Renal cortex interstitium (tissue), 15 donors: ENCODE results near the gene KCNH2. TPM values are rescaled to one million over a fixed set of nuclear protein-coding genes. Genes with fewer than 3 reads are reported as not detected.
"Not testable (repeated sequence)": the region's sequence is repeated elsewhere in the genome, so short reads cannot be mapped to it uniquely, and the experiment has no call there.

ENCODE experiments used
- DNase-seq, 11 donors: peaks; one replicate each; pipeline ENCODE4 v3.0.0-alpha.2; 2013; ENCODE audit warnings: low read depth in 9 of 11, low spot score in 4 of 11; ENCODE audit errors: extremely low read depth in 1 of 11
- long read RNA-seq, 16 experiments: transcript quantifications; one replicate each; lab custom pipeline, GENCODE V29; 2026
- polyA plus RNA-seq, 3 donors: library from polyadenylated mRNA; unstranded; fragments of 120-200 nt; gene quantifications; one replicate each; pipeline ENCODE4 v1.2.1, GENCODE V29; 2013; ENCODE audit not compliant: insufficient read length in 3 of 3

The KCNH2 gene, protein sequence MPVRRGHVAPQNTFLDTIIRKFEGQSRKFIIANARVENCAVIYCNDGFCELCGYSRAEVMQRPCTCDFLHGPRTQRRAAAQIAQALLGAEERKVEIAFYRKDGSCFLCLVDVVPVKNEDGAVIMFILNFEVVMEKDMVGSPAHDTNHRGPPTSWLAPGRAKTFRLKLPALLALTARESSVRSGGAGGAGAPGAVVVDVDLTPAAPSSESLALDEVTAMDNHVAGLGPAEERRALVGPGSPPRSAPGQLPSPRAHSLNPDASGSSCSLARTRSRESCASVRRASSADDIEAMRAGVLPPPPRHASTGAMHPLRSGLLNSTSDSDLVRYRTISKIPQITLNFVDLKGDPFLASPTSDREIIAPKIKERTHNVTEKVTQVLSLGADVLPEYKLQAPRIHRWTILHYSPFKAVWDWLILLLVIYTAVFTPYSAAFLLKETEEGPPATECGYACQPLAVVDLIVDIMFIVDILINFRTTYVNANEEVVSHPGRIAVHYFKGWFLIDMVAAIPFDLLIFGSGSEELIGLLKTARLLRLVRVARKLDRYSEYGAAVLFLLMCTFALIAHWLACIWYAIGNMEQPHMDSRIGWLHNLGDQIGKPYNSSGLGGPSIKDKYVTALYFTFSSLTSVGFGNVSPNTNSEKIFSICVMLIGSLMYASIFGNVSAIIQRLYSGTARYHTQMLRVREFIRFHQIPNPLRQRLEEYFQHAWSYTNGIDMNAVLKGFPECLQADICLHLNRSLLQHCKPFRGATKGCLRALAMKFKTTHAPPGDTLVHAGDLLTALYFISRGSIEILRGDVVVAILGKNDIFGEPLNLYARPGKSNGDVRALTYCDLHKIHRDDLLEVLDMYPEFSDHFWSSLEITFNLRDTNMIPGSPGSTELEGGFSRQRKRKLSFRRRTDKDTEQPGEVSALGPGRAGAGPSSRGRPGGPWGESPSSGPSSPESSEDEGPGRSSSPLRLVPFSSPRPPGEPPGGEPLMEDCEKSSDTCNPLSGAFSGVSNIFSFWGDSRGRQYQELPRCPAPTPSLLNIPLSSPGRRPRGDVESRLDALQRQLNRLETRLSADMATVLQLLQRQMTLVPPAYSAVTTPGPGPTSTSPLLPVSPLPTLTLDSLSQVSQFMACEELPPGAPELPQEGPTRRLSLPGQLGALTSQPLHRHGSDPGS
- 10 to 100 TPM; 13.6 to 21.8 (median 20.2) TPM for polyA plus RNA-seq
- long read RNA-seq, donor 1, partial matches to known transcripts, result 0 of 1 reads
- long read RNA-seq, donor 1, other reads (novel, unspliced or antisense), result 0 of 1 reads
- long read RNA-seq, donor 2, partial matches to known transcripts, result 0 of 1 reads
- long read RNA-seq, donor 2, other reads (novel, unspliced or antisense), result 0 of 1 reads
- long read RNA-seq, donor 3, full-length matches to known transcripts, result 7 of 12 reads
- long read RNA-seq, donor 3, partial matches to known transcripts, result 5 of 12 reads
- long read RNA-seq, donor 3, other reads (novel, unspliced or antisense), result 0 of 12 reads
- long read RNA-seq, donor 4, partial matches to known transcripts, result 0 of 5 reads
- long read RNA-seq, donor 4, other reads (novel, unspliced or antisense), result 0 of 5 reads
- long read RNA-seq, donor 5, result 0 reads
- long read RNA-seq, donor 6, partial matches to known transcripts, result 0 of 5 reads
- long read RNA-seq, donor 6, other reads (novel, unspliced or antisense), result 0 of 5 reads
- long read RNA-seq, donor 7, partial matches to known transcripts, result 0 of 2 reads
- long read RNA-seq, donor 7, other reads (novel, unspliced or antisense), result 0 of 2 reads
- long read RNA-seq, donor 8, result 0 reads
- long read RNA-seq, donor 9, partial matches to known transcripts, result 0 of 5 reads
- long read RNA-seq, donor 9, other reads (novel, unspliced or antisense), result 0 of 5 reads
- long read RNA-seq, donor 10, full-length matches to known transcripts, result 3 of 3 reads
- long read RNA-seq, donor 10, partial matches to known transcripts, result 0 of 3 reads
- long read RNA-seq, donor 10, other reads (novel, unspliced or antisense), result 0 of 3 reads
- long read RNA-seq, donor 11, partial matches to known transcripts, result 0 of 1 reads
- long read RNA-seq, donor 11, other reads (novel, unspliced or antisense), result 0 of 1 reads
- long read RNA-seq, donor 12, result 0 reads
- long read RNA-seq, donor 13, result 0 reads
- long read RNA-seq, donor 14, full-length matches to known transcripts, result 3 of 3 reads
- long read RNA-seq, donor 14, partial matches to known transcripts, result 0 of 3 reads
- long read RNA-seq, donor 14, other reads (novel, unspliced or antisense), result 0 of 3 reads
- long read RNA-seq, donor 15, partial matches to known transcripts, result 0 of 4 reads
- long read RNA-seq, donor 15, other reads (novel, unspliced or antisense), result 0 of 4 reads
- long read RNA-seq, donor 16, full-length matches to known transcripts, result 14 of 19 reads
- long read RNA-seq, donor 16, partial matches to known transcripts, result 5 of 19 reads
- long read RNA-seq, donor 16, other reads (novel, unspliced or antisense), result 0 of 19 reads

DNA sequence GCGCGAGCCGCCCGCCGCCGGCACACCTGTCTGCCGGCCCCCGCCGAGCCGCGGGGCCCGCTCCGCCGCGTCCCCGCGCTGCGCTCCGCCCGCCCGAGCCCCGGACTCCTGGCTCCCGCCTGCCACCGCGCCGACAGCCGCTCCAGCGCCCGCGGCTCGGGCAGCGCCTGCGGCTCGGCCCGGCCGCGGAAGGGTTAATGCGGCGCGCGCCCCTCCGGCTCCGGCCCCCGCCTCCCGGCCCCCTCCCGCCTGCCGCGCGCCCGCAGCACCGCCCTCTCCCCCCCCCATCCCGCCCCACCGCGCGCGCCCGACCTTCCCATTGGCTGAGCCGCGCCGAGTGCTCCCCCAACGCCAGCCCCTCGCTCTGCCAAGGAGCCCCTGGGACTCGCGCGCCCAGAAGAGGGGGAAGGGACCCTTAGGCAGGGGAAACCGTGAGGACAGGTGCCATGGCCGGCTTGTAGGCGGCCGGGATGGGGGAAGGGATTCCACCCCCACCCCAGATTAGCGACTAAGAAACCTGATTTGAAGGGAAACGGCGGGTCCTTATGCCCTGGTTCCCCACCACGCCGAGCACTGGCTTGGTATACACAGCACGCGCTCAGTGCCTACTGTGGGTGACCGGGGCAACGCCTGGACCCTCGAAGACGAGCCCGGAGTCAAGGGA, at the start of gene KCNH2:
Gene KCNH2 (minus strand): TSS at position 196 of the 664 bp plus-strand sequence. CDS start 408 bp downstream, outside the sequence.
- no peak for DNase-seq

GRCh38 chr7:151027728-151028130, 49.6 kb upstream of the KCNH2 start:
- not testable (repeated sequence) for DNase-seq

GRCh38 chr7:151026771-151027727, 48.9 kb upstream of the KCNH2 start:
- DNase-seq, result not testable (repeated sequence)

DNA sequence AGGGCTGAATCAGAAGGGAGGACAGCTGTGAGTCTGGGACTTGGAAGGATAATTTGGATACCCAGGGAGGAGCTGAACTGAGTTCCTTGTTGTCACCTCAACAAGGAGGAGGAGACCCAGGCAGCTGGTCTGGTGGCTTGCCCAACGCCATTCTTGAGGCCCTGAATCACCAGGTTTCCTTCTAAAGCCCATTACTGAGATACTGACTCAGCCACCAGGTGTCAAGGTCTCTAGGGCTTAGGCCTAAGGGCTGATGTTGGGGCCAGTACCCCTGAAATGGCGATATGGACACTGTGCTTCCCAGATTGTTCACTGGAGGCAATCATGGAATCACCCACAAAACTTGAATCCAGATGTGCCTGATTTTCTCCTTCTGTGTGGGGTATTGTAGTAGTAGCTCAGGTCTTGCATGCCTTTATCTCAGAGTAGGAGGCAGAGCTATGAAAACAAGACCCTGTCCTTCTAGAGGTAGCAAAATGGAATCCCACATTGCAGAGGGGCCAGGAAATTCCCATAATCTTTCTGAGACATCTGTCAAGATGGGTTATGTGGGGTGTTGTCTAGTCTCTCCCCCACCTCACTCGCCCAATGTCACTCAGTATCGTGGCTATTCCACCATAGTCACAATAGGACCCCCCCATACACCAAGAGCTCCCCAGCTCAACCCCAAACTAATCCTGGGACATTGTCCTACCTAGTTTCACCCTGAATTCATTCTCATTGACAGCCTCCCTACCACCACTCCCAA, 48.0 kb upstream of the KCNH2 start:
- DNase-seq, result no peak

DNA sequence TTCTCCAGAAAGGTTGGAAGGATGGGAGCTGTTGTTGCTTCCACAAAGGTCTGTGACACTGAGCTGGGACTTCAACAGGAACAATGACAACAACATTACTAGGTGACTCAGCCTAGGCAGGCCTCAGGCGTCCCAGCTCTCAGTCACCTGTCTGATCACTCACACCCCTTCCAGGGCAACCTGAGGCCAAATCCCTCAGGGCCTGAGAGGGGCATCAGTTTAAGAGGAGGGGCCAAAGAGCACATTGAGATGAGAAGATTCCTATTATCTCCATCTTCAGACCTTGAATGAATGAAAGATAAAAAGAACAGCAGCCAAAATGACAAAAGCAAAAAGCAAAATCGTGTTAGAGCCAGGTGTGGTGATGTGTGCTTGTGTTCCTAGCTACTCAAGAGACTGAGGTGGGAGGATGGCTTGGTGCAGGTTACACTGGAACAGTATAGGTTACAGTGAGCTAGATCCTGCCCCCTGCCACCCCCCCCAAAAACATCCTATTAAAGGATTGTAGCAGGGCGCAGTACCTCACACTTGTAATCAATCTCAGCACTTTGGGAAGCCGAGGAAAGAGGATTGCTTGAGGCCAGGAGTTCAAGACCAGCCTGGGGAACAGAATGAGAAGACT, 46.4 kb upstream of the KCNH2 start, which contains the start of gene ATG9B:
Gene ATG9B (minus strand): TSS at position 60 of the 622 bp plus-strand sequence. CDS start 71 bp downstream, outside the sequence.
- DNase-seq, result no peak

GRCh38 chr7:151023232-151023631, 45.1 kb upstream of the KCNH2 start:
- DNase-seq, result no peak

DNA sequence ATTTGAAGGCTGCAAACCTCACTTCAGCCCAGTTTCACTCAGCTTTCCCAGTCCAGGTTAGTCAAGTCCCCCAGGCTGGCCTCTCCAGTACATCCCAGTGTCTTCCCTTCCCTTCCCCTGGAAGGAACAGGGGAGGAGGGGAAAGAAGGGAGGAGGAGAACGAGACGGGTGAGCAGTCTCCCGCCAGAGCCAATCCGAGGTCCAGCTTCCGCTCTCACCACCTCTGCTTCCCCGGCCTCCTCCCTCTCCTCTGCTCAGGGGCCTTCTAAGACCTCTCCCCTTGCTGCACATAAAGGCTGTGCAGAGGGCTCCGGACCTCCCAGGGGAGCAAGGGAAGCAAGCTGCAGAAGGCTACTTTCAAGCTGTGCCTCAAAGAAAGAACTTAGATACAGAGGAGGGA, 42.1 kb upstream of the KCNH2 start:
- no peak for DNase-seq

DNA sequence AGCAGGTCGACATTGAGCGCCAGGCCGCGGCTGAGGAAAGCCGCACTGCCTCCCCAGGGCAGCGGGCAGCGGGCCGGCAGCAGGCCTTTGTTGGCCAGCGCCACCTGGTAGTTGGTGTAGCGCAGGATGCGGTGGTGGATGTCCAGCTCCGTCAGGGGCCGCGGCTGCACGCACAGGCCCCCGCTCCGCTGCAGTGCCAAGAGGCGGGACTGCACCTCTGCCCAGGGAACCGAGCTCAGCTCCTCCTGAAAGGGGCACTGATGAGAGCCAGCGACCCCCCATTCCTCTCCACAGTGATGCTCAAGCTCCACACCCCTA, 41.0 kb upstream of the KCNH2 start:
- DNase-seq, result no peak

DNA sequence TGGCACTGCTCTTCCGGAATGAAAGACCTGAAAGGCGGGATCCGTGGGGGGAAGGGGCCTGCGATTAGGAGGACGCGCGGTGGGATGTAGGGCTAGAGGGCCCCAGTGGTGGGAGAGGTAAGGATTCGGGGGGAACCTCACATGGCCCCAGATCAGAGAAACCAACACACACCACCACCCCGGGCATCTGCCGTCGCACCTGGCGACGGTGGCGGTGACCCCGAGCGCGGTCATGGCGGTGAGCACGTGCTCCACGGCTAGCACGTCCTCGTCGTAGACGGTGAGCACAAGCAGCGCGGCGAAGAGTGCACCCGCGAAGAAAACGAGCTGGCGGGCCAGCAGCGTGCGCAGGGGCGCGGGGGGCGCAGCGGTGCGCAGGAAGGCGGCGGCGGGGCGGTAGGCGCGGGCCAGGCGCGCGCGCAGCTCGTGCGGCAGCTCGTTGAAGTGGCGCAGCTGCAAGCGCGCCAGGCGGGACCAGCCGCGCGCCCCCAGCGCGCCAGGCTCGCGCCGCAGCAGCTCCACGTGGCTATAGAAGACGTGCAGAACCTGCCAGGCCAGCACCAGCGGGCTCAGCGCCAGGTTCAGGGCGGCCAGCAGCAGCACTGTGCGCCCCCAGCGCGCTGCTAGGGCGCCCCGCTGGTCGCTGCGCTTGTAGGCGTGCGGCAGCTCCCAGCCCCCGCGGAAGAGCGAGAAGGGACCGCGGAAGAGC, 40.5 kb upstream of the KCNH2 start:
- no peak for DNase-seq

DNA sequence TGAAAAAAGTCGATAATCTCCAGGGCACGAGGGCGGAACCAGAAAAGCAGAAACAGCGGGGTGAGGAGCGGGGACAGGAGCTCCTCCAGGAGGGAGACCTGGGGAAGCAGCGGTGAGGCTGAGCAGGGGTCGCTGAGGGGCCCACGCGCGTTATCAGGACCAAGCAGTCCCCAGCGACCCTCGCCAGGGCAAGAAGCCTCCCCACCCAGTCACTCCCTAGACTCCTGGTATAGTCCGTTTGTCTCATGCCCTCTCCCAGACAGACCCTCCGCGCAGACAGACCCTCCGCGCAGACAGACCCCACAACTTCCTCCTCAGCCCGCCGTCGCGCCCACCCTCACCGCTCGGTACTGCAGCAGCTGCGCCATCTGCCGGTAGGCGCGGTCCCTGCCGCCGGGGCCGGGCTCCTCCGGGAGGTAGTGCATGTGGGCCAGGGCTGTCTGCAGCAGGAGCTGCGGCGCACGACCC, 39.9 kb upstream of the KCNH2 start:
- DNase-seq, result no peak

- DNase-seq, result no peak
Measured at GRCh38 chr7:151017370-151017952, 39.3 kb upstream of the KCNH2 start.

DNA sequence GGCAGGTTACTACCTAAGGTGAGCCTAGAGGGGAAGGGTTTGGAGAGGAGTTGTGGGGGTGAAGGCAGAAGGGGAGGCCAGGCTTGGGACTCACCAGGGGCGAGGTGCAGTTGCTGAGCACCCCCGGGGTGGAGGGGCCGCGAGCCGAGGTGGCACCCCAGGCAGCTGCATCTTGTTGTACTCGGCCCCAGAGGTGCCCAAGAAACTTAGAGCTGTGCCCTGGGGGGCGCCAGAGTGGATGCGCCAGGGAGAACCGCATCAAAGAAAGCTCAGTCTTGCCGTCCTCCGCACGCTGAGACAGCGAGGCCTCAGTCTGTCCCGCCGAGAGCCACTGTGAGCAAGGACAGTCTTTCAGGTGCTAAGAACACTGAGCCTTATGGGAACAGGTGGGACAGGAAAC, 38.8 kb upstream of the KCNH2 start:
- DNase-seq, result no peak

DNA sequence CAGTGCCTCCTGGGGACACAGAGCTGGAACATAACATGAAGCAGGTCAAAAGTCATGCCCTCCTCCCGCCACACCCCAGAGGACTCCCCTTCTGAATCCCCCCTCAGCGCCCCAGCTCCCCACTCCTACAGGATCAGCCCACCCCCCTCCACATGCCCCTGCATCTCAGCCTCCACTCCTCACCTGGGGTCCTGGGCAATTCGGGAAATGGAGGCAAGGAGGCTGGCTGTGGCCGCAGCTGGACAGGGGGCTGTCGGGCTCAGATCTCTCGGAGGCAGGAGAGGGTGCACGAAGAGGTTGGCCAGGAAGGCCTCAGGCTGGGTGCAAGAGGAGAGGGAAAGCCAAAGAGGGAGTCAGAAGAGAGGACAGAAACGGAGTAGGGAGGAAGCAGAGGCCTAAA, 38.4 kb upstream of the KCNH2 start:
- DNase-seq, result no peak
